HL-60 (cell line): ENCODE results near the gene DNAH12.

ENCODE experiments used
- CTCF ChIP-seq: IDR thresholded peaks from one replicate; pipeline ENCODE4 v1.5.1; 2011; ENCODE audit warnings: low read length, control low read depth, inconsistent platforms; ENCODE audit not compliant: insufficient read depth
- GABPA ChIP-seq: IDR thresholded peaks from 2 replicates; pipeline ENCODE4 v1.6.1; 2012; ENCODE audit warnings: low read depth
- POLR2AphosphoS5 ChIP-seq: IDR thresholded peaks from 2 replicates; pipeline ENCODE4 v1.6.1; 2012; ENCODE audit warnings: low read depth
- TF ChIP-seq, protein P1 (sequence below): IDR thresholded peaks from 2 replicates; pipeline ENCODE4 v1.6.1; 2012; ENCODE audit warnings: low read depth; ENCODE audit not compliant: insufficient replicate concordance

- TF ChIP-seq GABPA (no peak), POLR2AphosphoS5 (no peak), CTCF (no peak)
- TF ChIP-seq, protein P1, sequence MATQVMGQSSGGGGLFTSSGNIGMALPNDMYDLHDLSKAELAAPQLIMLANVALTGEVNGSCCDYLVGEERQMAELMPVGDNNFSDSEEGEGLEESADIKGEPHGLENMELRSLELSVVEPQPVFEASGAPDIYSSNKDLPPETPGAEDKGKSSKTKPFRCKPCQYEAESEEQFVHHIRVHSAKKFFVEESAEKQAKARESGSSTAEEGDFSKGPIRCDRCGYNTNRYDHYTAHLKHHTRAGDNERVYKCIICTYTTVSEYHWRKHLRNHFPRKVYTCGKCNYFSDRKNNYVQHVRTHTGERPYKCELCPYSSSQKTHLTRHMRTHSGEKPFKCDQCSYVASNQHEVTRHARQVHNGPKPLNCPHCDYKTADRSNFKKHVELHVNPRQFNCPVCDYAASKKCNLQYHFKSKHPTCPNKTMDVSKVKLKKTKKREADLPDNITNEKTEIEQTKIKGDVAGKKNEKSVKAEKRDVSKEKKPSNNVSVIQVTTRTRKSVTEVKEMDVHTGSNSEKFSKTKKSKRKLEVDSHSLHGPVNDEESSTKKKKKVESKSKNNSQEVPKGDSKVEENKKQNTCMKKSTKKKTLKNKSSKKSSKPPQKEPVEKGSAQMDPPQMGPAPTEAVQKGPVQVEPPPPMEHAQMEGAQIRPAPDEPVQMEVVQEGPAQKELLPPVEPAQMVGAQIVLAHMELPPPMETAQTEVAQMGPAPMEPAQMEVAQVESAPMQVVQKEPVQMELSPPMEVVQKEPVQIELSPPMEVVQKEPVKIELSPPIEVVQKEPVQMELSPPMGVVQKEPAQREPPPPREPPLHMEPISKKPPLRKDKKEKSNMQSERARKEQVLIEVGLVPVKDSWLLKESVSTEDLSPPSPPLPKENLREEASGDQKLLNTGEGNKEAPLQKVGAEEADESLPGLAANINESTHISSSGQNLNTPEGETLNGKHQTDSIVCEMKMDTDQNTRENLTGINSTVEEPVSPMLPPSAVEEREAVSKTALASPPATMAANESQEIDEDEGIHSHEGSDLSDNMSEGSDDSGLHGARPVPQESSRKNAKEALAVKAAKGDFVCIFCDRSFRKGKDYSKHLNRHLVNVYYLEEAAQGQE: no peak
Measured at GRCh38 chr3:57278237-57278636, 265.9 kb downstream of the DNAH12 start.
